Keratinocyte (primary cell): ENCODE results near the gene PITPNM3. TPM values are rescaled to one million over a fixed set of nuclear protein-coding genes. Genes with fewer than 3 reads are reported as not detected.

ENCODE experiments used
- DNase-seq: peaks from one replicate; pipeline ENCODE4 v3.0.0-alpha.2; 2011; ENCODE audit warnings: low read depth, missing footprints, low spot score
- FAIRE-seq: peaks from 2 replicates; lab custom pipeline; 2011; peaks lifted over from hg19 to GRCh38; lab: Jason Lieb, UNC
- H2AFZ ChIP-seq: 2 replicates; pipeline ENCODE4 v1.6.0; 2012; ENCODE audit warnings: low read length, control low read depth, inconsistent platforms; ENCODE audit not compliant: control insufficient read depth
- H3K27ac ChIP-seq: 2 replicates; pipeline ENCODE4 v1.5.1; 2011; ENCODE audit warnings: low read length; ENCODE audit not compliant: control insufficient read depth, insufficient read depth
- H3K27me3 ChIP-seq: 3 replicates; pipeline ENCODE4 v1.6.0; 2011; ENCODE audit warnings: low read length; ENCODE audit not compliant: control insufficient read depth, insufficient read depth; ENCODE audit errors: extremely low read depth
- H3K36me3 ChIP-seq, 2 experiments: 2 replicates in 1 of 2; 3 replicates in 1 of 2; pipeline ENCODE4 v1.5.1; 2011; ENCODE audit warnings: low read length in 2 of 2, mild to moderate bottlenecking in 1 of 2; ENCODE audit not compliant: control insufficient read depth in 2 of 2, insufficient read depth in 2 of 2; ENCODE audit errors: extremely low read depth in 1 of 2
- H3K4me1 ChIP-seq: 3 replicates; pipeline ENCODE4 v1.5.1; 2011; ENCODE audit warnings: low read length; ENCODE audit not compliant: control insufficient read depth, insufficient read depth; ENCODE audit errors: extremely low read depth
- H3K4me2 ChIP-seq: 3 replicates; pipeline ENCODE4 v1.6.0; 2011; ENCODE audit warnings: low read depth, low read length; ENCODE audit not compliant: control insufficient read depth, insufficient read depth; ENCODE audit errors: extremely low read depth
- H3K4me3 ChIP-seq, 3 experiments: fragments of 200-600 bp in 1 of 3; sonication (generic) in 1 of 3; 2 replicates in 2 of 3; 3 replicates in 1 of 3; pipeline ENCODE4 v1.5.1; 2011 to 2016; ENCODE audit warnings: low read length in 3 of 3, mild to moderate bottlenecking in 3 of 3, control low read depth in 2 of 3, inconsistent platforms in 1 of 3, low read depth in 1 of 3, mixed read lengths in 1 of 3, mixed run types in 1 of 3, moderate library complexity in 1 of 3; ENCODE audit not compliant: control insufficient read depth in 2 of 3, insufficient read depth in 2 of 3; ENCODE audit errors: extremely low read depth in 1 of 3
- H3K79me2 ChIP-seq: 2 replicates; pipeline ENCODE4 v1.6.0; 2012; ENCODE audit warnings: low read length; ENCODE audit not compliant: control insufficient read depth, insufficient read depth
- H3K9ac ChIP-seq: 3 replicates; pipeline ENCODE4 v1.6.0; 2011; ENCODE audit warnings: low read length; ENCODE audit not compliant: control insufficient read depth, insufficient read depth; ENCODE audit errors: extremely low read depth
- H3K9me1 ChIP-seq: 3 replicates; pipeline ENCODE4 v1.6.0; 2011; ENCODE audit warnings: low read length; ENCODE audit not compliant: control insufficient read depth, insufficient read depth; ENCODE audit errors: extremely low read depth
- H3K9me3 ChIP-seq: 2 replicates; pipeline ENCODE4 v1.5.1; 2012; ENCODE audit warnings: low read depth, low read length; ENCODE audit not compliant: control insufficient read depth
- H4K20me1 ChIP-seq: 3 replicates; pipeline ENCODE4 v1.6.0; 2011; ENCODE audit warnings: low read length; ENCODE audit not compliant: control insufficient read depth, insufficient read depth; ENCODE audit errors: extremely low read depth
- EZH2 ChIP-seq: IDR thresholded peaks from one replicate; pipeline ENCODE4 v1.6.1; 2012; ENCODE audit warnings: inconsistent platforms, mild to moderate bottlenecking, low read length, moderate library complexity
- dilution Hi-C: fragments of 300-500 bp; cut with MboI; formaldehyde crosslinking; loops from one replicate; pipeline ENCODE4 v1.7.0; 2020; ENCODE audit warnings: low sequenced_read_pairs; ENCODE audit not compliant: extremely low pct_ligation_motif_present
- polyA plus RNA-seq, 5 experiments: library from polyadenylated mRNA; depleted of rRNA in 3 of 5; stranded (reverse) in 3 of 5; stranded (forward) in 1 of 5; unstranded in 1 of 5; fragments of >200 nt; gene quantifications; 1 replicate in 1 of 5; 2 replicates in 3 of 5; 3 replicates in 1 of 5; pipeline versions ENCODE4 v1.2.1 to v1.2.3, GENCODE V29; 2011 to 2012; ENCODE audit warnings: missing spikeins in 2 of 5, low read depth in 1 of 5, low replicate concordance in 1 of 5
- TF ChIP-seq, protein P1 (sequence below), 3 experiments: IDR thresholded peaks in 1 of 3; conservative IDR thresholded peaks in 1 of 3; optimal IDR thresholded peaks in 1 of 3; 2 replicates in 2 of 3; 3 replicates in 1 of 3; pipeline versions ENCODE3 to v1.5.1; 2011; ENCODE audit warnings: low read length in 3 of 3, mild to moderate bottlenecking in 3 of 3, moderate library complexity in 2 of 3, control low read depth in 1 of 3, inconsistent platforms in 1 of 3; ENCODE audit not compliant: insufficient read depth in 2 of 3; ENCODE audit errors: extremely low read depth in 1 of 3

Gene PITPNM3
- polyA plus RNA-seq, 1 donor (not counting 4 experiments of a cell fraction or from before 2014, with no cell fraction given) = 7.7 TPM

DNA sequence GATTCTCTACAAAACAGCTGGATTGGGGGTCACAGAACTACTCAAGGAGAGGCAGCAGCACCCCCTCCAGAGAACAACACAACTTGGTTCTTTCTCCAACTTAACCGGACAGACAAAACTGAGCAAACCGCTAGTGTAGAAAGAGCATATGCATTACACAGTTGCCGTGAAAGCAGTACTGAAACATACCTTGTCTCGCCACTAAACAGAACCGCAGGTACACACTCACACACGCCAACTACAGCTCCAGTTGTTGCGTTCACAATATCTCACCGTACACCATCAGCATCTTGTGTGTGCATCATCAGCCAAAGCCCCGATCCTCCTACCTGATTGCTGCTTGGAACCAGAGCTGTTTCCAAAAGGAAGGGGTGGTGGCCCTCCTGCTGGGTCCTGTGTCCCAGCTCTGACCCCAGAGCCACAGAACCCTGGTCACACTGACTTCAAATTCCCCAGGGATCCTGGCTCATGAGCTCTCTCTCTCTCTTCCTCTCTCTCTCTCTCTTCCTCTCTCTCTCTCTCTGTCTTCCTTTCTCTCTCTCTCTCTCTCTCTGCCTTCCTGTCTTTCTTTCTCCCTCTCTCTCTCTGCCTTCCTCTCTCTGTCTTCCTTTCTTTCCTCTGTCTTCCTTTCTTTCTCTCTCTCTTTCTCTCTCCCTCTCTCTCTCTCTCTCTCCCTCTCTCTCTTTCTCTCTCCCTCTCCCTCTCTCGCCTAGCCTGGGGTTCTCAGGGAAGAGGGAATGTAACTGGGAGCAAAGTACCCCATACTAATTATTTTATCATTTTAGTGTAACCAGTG, 103.7 kb downstream of the PITPNM3 start:
- dilution Hi-C loops = no loop called here
- no peak overlapping the region for H3K27ac ChIP-seq
- H4K20me1 ChIP-seq = no peaks in the 10 kb centered on the region
- DNase-seq (no peak), FAIRE-seq (no peak)
- H3K9me1 ChIP-seq = no peaks in the 10 kb centered on the region
- no peak overlapping the region for H2AFZ ChIP-seq
- no peaks in the 10 kb centered on the region for H3K9me3 ChIP-seq
- H3K79me2 ChIP-seq = no peaks in the 10 kb centered on the region
- peaks cover 3% of the 10 kb centered on the region for H3K4me1 ChIP-seq
- H3K4me3 ChIP-seq = no peak overlapping the region
- TF ChIP-seq EZH2 = no peak
- TF ChIP-seq, protein P1, sequence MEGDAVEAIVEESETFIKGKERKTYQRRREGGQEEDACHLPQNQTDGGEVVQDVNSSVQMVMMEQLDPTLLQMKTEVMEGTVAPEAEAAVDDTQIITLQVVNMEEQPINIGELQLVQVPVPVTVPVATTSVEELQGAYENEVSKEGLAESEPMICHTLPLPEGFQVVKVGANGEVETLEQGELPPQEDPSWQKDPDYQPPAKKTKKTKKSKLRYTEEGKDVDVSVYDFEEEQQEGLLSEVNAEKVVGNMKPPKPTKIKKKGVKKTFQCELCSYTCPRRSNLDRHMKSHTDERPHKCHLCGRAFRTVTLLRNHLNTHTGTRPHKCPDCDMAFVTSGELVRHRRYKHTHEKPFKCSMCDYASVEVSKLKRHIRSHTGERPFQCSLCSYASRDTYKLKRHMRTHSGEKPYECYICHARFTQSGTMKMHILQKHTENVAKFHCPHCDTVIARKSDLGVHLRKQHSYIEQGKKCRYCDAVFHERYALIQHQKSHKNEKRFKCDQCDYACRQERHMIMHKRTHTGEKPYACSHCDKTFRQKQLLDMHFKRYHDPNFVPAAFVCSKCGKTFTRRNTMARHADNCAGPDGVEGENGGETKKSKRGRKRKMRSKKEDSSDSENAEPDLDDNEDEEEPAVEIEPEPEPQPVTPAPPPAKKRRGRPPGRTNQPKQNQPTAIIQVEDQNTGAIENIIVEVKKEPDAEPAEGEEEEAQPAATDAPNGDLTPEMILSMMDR (optimal IDR thresholded peaks at IDR 0.05 in 1 of 3, IDR thresholded peaks at IDR 0.05 in 1 of 3, conservative IDR thresholded peaks at IDR 0.05 in 1 of 3; ENCODE audit: extremely low read depth in 1 of 3, insufficient read depth in 2 of 3, low read length in 3 of 3) = no peak
- peaks cover 3 to 12% of the 10 kb centered on the region in 2 experiments for H3K36me3 ChIP-seq
- no peaks in the 10 kb centered on the region for H3K27me3 ChIP-seq
- H3K4me2 ChIP-seq = no peak overlapping the region
- H3K9ac ChIP-seq = no peak overlapping the region

DNA sequence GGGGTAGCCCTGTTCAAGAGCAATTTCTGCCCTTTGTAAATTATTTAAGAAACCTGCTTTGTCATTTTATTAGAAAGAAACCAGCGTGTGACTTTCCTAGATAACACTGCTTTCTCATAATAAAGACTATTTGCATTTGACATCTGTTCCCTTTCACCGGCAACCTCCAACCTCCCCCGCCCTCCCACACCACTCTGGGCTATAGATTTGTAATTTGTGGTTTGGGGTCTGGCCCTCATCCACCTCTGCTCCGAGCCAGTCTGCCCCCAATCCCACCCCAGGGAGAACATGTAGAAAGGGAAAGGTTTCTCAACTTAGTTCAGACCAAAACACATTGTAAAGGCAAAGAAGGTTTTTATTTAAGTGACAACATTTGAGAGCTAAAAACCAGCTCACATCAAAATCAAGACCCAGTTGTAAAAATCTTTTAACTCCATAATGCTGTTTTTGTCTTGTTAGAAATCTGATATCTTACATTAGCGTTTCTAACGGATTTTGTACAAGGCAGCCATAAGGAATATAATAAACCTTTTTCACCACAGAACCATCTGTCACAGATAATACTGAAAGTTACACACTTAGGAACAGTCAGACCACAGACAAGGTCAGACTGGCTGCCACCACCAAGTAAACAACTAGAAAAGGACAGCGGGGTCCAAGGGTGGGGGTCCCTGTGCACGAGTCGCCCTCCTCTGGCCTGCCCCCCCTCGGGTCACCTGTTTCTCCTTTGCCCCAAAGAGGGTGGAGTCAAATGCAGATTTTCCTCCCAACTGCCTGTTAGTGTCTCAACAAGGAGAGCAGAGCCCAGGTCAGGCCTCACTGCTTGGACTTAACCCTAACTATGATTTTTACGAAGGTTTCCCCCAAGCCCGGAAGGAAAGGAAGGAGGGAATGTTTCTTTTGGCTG, 105.2 kb downstream of the PITPNM3 start:
- H3K36me3 ChIP-seq = peaks cover 3 to 12% of the 10 kb centered on the region in 2 experiments
- no peak for DNase-seq
- TF ChIP-seq EZH2 = no peak
- TF ChIP-seq, protein P1 (optimal IDR thresholded peaks at IDR 0.05 in 1 of 3, IDR thresholded peaks at IDR 0.05 in 1 of 3, conservative IDR thresholded peaks at IDR 0.05 in 1 of 3; ENCODE audit: extremely low read depth in 1 of 3, insufficient read depth in 2 of 3, low read length in 3 of 3) = no peak
- FAIRE-seq = no peak
- no peak overlapping the region for H3K27ac ChIP-seq
- no peak overlapping the region for H3K4me3 ChIP-seq
- H3K4me1 ChIP-seq = no peaks in the 10 kb centered on the region
- H3K79me2 ChIP-seq = no peaks in the 10 kb centered on the region
- H3K9me1 ChIP-seq = no peaks in the 10 kb centered on the region
- no peak overlapping the region for H2AFZ ChIP-seq
- H3K27me3 ChIP-seq = no peaks in the 10 kb centered on the region
- dilution Hi-C loops = no loop called here
- no peak overlapping the region for H3K9ac ChIP-seq
- H3K4me2 ChIP-seq = no peak overlapping the region
- no peaks in the 10 kb centered on the region for H3K9me3 ChIP-seq
- H4K20me1 ChIP-seq = no peaks in the 10 kb centered on the region
